ENCODE data around the gene ADGRL3.
"Not testable (repeated sequence)": the region's sequence is repeated elsewhere in the genome, so short reads cannot be mapped to it uniquely, and the experiment has no call there.

Gene ADGRL3

DNA sequence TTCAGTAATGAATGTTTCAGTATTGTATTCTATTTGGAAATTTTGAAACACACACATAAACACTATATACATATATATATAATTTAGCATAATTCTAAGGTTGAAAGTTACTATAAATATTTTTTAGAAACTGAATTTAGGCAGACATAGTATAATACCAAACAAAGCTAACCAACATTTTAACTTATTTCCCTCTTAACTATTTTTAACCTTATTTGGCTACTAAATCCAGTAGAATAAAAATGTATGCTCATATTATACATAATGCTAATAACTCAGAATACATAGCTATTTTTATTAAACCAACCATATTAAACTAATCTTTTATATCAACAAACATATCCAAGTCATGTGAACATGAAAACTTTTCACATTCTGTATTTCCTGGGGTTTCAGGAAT is 563.6 kb downstream of the ADGRL3 start:
- no peak for DNase-seq

DNA sequence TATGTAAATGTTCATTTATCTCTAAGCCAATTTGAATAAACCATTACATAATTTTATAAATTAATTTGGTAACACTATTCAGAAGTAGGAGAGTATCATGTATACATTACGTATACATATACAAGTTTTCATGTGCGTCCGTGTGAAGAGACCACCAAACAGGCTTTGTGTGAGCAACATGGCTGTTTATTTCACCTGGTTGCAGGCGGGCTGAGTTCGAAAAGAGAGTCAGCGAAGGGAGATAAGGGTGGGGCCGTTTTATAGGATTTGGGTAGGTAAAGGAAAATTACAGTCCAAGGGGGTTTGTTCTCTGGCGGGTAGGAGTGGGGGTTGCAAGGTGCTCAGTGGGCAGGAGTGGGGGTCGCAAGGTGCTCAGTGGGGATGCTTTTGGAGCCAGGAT is 564.0 kb downstream of the ADGRL3 start:
- not testable (repeated sequence) for DNase-seq

DNA sequence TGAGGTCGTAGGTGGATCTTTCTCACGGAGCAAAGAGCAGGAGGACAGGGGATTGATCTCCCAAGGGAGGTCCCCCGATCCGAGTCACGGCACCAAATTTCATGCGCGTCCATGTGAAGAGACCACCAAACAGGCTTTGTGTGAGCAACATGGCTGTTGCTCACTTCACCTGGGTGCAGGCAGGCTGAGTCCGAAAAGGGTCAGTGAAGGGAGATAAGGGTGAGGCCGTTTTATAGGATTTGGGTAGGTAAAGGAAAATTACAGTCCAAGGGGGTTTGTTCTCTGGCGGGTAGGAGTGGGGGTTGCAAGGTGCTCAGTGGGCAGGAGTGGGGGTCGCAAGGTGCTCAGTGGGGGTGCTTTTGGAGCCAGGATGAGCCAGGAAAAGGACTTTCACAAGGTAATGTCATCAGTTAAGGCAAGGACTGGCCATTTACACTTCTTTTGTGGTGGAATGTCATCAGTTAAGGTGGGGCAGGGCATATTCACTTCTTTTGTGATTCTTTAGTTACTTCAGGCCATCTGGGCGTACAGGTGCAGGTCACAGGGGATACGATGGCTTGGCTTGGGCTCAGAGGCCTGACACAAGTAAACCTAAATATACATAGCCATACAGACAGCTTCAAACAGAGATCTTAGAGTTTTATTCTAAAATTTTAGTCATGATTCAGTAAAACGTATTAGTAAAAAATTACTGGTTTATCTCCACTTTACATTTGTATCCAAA is 569.5 kb downstream of the ADGRL3 start:
- not testable (repeated sequence) for DNase-seq

- DNase-seq = no peak
Observed at GRCh38 chr4:61770456-61770855, 570.3 kb downstream of the ADGRL3 start.

DNA sequence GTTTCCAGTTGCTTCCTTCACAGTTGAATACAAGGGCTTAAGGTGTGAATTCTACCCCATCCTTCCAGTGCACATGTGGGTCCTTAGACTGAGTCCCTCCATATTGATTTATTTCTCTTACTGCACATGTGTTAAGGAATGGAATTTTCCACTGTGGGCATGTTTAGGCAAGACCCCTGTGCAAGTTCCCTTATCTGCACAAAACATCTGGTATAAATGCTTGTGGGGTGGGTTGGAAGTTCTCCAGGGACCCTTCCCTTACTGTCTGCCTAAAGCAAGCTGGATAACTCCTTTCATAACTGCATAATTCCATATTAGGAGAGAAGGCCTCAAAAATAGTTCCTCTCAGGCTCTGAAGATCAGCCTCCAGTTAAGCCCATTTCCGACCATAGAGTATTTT is 570.9 kb downstream of the ADGRL3 start:
- DNase-seq = no peak

DNA sequence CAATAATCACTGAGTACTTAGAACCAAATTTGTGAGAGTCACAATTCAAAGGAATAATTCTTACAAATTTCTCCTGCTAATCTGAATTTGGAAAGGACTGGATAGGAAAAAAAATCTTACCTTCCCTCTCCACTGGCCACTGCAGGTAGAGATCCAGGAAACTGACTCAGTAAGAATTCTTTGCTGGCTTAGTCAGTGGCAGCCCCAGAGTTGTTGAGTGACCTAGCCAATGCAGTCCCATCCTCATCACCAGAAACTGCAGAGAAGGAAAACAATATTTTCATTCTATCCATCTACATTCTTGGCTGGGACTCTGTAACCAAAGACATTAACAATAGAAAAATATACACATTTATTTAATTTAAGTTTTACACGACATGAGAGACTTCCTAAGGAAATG is 572.0 kb downstream of the ADGRL3 start:
- no peak for DNase-seq

DNA sequence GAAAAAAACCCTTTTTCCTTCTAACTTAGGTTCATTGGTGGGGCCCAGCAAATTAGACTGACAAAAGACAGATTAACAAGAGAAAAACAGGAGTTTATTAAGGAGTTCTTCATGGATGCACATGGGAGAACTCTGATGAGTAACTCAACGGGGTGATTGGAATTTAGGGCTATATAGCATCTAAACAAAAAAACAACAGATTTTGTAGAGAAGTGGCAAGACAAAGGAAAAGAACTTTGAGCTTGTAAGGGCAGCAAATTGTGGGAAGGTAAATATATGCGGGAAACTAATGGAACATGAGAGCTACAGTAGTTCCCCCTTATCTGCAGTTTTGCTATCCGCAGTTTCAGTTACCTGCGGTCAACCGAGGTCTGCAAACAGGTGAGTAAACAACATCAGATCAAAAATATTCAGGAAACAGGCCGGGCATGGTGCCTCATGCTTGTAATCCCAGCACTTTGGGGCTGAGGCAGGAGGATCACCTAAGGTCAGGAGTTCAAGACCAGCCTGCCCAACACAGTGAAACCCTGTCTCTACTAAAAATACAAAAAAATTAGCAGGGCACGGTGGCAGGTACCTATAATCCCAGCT is 573.6 kb downstream of the ADGRL3 start:
- no peak for DNase-seq

- DNase-seq = no peak
Observed at GRCh38 chr4:61782133-61782532, 582.0 kb downstream of the ADGRL3 start.

DNA sequence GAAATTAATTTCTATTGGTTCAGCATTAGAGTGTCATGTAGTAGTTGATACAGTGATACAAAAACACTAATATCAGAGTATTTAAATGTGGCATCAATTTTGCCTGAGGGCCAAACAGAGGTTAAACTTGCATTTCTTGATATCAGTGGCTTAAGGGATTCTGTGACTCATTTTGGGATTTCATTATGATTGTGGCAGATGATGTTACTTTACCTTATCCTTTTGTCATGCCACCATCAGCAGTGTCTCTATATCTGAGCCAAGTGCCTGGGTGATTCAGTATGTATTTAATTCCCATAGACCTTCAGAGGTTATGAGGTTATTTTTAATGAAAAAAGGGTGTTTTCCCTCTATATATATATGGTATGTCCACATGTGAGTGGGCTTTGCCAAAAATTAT is 582.9 kb downstream of the ADGRL3 start:
- DNase-seq = no peak

DNA sequence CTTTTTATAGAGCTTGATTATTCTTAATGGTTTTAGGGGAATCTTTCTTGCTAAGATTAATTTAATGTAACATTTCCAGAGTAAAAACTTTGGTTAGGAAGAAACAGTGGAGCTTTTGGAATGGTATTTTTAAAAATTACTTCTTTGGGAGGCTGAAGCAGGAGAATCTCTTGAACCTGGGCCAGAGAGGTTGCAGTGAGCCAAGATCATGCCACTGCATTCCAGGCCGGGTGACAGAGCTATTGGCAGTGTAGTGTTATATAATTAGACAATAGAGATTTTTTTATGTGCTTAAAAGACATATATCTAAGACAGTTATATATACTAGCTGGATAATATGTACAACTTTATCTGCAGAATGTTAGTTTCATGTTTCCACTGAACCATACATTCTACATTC is 585.6 kb downstream of the ADGRL3 start:
- DNase-seq = no peak

- DNase-seq = no peak
Observed at GRCh38 chr4:61786211-61786610, 586.1 kb downstream of the ADGRL3 start.

DNA sequence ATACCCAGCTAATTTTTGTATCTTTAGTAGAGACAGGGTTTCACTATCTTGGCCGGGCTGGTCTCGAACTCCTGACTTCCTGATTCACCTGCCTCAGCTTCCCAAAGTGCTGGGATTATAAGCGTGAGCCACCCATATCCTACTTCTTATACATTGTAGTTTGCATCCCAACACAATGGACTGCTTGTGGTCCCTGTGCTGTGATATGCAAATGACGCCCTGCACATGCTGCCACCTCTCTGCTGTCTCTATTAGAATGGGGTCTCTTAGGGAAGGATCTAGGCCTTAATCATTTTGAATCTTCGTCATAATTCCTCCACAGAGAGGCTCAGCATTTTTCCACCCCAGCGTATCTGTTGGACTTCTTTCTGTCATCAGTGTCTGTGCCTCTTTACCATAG is 595.9 kb downstream of the ADGRL3 start:
- DNase-seq = no peak

GRCh38 chr4:61799794-61800193 is 599.7 kb downstream of the ADGRL3 start:
- DNase-seq = no peak

DNA sequence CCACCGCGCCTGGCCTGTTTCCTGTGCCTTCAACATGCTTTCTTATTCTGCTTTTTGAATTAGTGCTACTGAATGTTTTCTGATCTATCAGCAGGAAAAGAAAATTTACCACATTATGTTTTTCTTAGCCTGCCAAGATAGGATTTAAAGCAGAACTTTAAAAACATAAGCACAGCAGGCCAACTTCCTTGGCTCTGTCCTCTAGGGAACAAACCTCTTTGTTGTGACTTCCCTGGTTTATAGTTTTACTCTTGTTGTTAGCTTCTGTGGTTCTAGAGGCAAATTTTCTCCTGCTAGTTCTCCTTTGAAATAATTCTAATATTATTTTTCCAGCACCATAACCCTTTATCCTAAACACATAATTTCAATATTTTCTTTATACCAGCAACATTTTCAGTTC is 605.1 kb downstream of the ADGRL3 start:
- no peak for DNase-seq

- no peak for DNase-seq
Observed at GRCh38 chr4:61805979-61806378, 605.9 kb downstream of the ADGRL3 start.

- DNase-seq = no peak
Observed at GRCh38 chr4:61812171-61812570, 612.0 kb downstream of the ADGRL3 start.

DNA sequence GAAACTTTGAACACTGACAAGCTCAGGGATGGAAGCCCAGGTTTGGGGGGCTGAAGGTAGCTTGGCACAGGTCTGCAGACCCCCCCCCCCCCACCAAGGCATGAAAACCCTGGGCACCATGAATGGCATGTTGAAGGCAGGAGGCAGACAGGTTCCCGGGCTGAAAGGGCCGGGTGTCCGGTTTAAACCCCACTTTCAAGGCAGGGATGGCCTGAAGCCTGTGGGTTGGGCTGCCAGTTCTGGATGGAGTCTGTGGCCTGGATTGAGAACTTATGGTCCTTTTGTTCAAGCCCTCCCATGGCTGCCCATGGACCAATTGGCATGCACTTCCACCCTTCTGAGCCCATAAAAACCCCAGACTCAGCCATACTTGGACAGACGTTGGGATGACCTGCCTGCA is 616.9 kb downstream of the ADGRL3 start:
- DNase-seq = no peak

DNA sequence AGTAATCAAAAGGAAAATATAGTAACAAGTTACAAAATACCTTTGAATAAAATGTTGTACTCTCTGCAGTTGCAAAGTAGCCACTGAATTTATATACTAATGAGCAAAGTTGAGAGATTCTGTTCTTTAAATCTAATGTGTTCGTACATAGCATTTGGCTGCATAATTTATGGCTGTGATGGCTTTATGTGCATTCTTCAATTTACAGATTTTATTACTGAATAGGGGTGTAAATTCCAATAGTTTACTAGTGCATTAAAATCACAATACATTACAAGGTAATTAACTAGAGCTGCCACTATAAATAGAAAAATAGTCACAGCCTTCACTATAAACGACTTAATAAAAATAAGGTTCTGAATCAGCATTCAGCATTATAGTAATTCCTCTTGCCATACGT is 620.0 kb downstream of the ADGRL3 start:
- DNase-seq = no peak

- no peak for DNase-seq
Observed at GRCh38 chr4:61824454-61824853, 624.3 kb downstream of the ADGRL3 start.

- no peak for DNase-seq
Observed at GRCh38 chr4:61827907-61828391, 627.8 kb downstream of the ADGRL3 start.

DNA sequence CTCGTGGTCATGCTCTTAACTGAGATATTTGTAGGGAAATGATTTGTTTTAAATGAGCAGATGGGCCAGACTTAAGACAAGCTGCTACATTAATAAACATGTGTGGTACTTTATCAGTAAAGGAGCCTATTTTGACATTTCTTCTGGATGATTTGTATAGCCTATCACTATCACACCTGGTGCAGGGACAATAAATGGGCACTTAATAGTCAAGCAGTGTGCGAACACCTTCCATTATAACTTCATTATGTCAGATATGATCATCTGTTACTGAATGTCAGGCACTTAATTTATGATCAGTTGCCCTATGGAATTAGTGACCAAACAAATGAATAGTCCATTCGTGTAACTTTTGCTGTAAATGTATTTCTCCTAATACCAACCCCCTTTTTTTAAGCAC is 628.8 kb downstream of the ADGRL3 start:
- no peak for DNase-seq

- DNase-seq = no peak
Observed at GRCh38 chr4:61831987-61832386, 631.9 kb downstream of the ADGRL3 start.

GRCh38 chr4:61837395-61837794 is 637.3 kb downstream of the ADGRL3 start:
- DNase-seq = no peak

DNA sequence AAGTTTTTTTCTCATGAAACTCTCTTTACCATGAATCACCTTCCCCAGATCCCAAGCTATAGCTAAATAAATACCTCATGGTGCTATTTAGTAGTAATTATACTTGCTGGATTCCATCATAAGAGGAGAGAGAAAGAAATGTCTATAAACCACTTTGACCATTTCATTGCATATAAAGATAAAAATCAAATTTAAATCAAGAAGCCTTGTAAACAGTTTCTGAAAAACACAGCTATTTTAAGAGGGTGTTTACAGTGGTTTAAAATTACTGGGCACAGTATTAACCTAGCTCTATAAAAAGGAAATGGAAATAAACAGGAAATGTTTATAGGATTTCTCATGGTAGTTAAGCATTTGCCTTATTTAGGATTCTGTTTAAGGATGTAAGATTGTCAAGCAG is 637.9 kb downstream of the ADGRL3 start:
- DNase-seq = no peak

DNA sequence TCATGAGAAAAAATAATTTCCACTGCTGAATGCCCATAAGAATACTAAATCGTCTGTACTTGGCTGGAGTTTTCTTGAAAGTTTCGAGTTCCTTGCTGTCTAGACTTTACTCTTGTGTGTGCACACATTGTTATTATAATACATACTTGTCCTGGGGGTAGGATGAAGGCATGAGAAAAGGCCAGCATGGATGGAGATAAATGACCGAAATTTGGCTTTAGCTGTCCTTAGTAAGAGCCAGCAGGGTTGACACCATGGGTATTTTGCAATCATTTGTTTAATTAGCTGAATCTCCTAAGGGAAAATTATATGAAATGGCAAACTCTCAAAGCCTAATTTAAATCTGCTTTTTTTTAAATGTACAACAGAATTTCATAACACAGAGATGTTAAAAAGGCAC is 641.6 kb downstream of the ADGRL3 start:
- DNase-seq = no peak
